OCI-LY1 (cell line): ENCODE results near the gene ABCA9.

Experiments used
- EZH2 ChIP-seq: fragments of 200-600 bp; sonication (generic), shearing (Covaris generic); IDR thresholded peaks from 2 replicates; pipeline ENCODE4 v1.8.0; 2017; ENCODE audit warnings: borderline replicate concordance, mixed run types, mild to moderate bottlenecking, antibody characterized with exemption, low read length, moderate library complexity, mixed read lengths
- TF ChIP-seq, protein P1 (sequence below): fragments of 200-600 bp; sonication (generic), shearing (Covaris generic); IDR thresholded peaks from 2 replicates; pipeline ENCODE4 v1.5.1; 2017; ENCODE audit warnings: mild to moderate bottlenecking, antibody characterized with exemption, low read length, moderate library complexity, mixed read lengths

DNA sequence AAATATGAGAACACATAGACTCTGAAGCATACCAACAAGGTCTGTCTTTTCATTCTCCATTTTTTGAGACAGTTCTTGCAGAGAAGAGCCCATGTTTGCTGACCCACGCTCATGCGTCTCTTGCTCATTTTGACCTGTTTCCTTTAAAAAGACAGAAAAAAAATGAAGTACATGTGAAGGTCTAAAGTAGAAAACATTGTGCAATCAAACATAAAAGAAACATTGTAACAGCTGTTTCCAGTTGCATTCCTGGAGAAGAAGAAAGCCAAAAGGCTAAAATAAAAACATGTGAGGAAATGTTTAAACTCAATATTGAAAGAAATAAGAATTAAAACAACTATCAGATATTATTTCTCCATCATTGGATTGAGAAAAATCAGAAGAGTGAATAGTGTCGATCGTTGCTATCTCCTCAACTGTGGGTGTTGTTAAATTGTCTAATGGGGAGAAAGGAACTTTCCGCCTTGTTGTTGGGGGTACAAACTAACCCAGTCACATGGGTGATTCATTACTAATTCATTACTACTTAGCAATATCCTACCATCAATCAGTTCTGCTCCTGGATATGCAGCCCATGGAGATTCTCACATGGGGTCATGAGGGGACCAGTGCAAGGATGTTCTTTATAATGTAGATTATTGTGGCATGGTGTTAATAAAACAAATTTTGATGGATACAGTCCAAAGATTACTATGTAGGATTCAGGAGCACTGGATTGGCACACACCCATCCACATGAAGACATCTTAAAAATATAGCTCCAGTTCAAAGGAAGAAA lies 9.5 kb downstream of the ABCA9 start:
- TF ChIP-seq, protein P1, sequence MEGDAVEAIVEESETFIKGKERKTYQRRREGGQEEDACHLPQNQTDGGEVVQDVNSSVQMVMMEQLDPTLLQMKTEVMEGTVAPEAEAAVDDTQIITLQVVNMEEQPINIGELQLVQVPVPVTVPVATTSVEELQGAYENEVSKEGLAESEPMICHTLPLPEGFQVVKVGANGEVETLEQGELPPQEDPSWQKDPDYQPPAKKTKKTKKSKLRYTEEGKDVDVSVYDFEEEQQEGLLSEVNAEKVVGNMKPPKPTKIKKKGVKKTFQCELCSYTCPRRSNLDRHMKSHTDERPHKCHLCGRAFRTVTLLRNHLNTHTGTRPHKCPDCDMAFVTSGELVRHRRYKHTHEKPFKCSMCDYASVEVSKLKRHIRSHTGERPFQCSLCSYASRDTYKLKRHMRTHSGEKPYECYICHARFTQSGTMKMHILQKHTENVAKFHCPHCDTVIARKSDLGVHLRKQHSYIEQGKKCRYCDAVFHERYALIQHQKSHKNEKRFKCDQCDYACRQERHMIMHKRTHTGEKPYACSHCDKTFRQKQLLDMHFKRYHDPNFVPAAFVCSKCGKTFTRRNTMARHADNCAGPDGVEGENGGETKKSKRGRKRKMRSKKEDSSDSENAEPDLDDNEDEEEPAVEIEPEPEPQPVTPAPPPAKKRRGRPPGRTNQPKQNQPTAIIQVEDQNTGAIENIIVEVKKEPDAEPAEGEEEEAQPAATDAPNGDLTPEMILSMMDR, result no peak
- TF ChIP-seq EZH2, result no peak
